K562 (cell line): ENCODE data around the gene PIP5K1B. TPM values are rescaled to one million over a fixed set of nuclear protein-coding genes. Genes with fewer than 3 reads are reported as not detected.

Experiments used
- ARID4B ChIP-seq: sonication (generic); formaldehyde crosslinking; IDR thresholded peaks from 2 replicates; pipeline ENCODE4 v1.8.0; 2022; ENCODE audit warnings: mild to moderate bottlenecking, missing genetic modification reagents
- BRD4 ChIP-seq: fragments of 200-600 bp; sonication (generic); IDR thresholded peaks from 2 replicates; pipeline ENCODE4 v1.6.1; 2017; ENCODE audit warnings: inconsistent platforms
- CREM ChIP-seq: IDR thresholded peaks from 2 replicates; pipeline ENCODE4 v1.6.1; 2014; ENCODE audit warnings: antibody characterized with exemption, low read depth
- GABPA ChIP-seq: fragments of 200-800 bp; sonication (Bioruptor generic); conservative IDR thresholded peaks from 2 replicates; pipeline ENCODE4 v1.6.1; 2016; ENCODE audit warnings: low read depth, missing genetic modification characterization, missing compliant biosample characterization
- GTF2A2 ChIP-seq: IDR thresholded peaks from 2 replicates; pipeline ENCODE4 v1.6.1; 2016; ENCODE audit warnings: mild to moderate bottlenecking, missing genetic modification characterization, missing compliant biosample characterization
- HBP1 ChIP-seq: fragments of 450-650 bp; formaldehyde crosslinking; IDR thresholded peaks from 2 replicates; pipeline ENCODE4 v1.4.0; 2022; ENCODE audit warnings: missing genetic modification characterization
- HMGN3 ChIP-seq: IDR thresholded peaks from 2 replicates; pipeline ENCODE4 v1.6.1; 2011; ENCODE audit warnings: borderline replicate concordance, low read depth, mild to moderate bottlenecking, mixed read lengths, low read length; ENCODE audit not compliant: insufficient read length; ENCODE audit errors: extremely low read depth
- HNRNPL ChIP-seq: fragments of 200-400 bp; formaldehyde crosslinking; IDR thresholded peaks from 2 replicates; pipeline ENCODE4 v1.6.1; 2017; ENCODE audit warnings: low read depth, mild to moderate bottlenecking, low read length
- HSF4 ChIP-seq: fragments of 250-450 bp; sonication (Bioruptor Pico); IDR thresholded peaks from 2 replicates; pipeline ENCODE4 v2.1.2; 2022; ENCODE audit warnings: mild to moderate bottlenecking, moderate library complexity, borderline replicate concordance
- ID3 ChIP-seq, 2 experiments: fragments of 250-450 bp in 1 of 2; fragments of 450-650 bp in 1 of 2; sonication (Bioruptor Pico) in 1 of 2; IDR thresholded peaks; 2 replicates each; pipeline versions ENCODE4 v1.6.1 to v1.8.0; 2016 to 2021; ENCODE audit warnings: mild to moderate bottlenecking in 2 of 2, moderate library complexity in 2 of 2, missing compliant biosample characterization in 1 of 2, missing genetic modification characterization in 1 of 2
- KLF6 ChIP-seq: fragments of 250-450 bp; sonication (Bioruptor Pico); IDR thresholded peaks from 2 replicates; pipeline ENCODE4 v1.4.0; 2020; ENCODE audit warnings: mild to moderate bottlenecking, moderate library complexity, borderline replicate concordance
- MAX ChIP-seq: sonication (generic); formaldehyde crosslinking; IDR thresholded peaks from 2 replicates; pipeline ENCODE4 v1.9.0; 2022; ENCODE audit warnings: mild to moderate bottlenecking, missing genetic modification reagents
- POLR3G ChIP-seq: IDR thresholded peaks from 2 replicates; pipeline ENCODE4 v1.6.1; 2011; ENCODE audit not compliant: insufficient read length, insufficient replicate concordance; ENCODE audit errors: extremely low read depth
- PPARD ChIP-seq: fragments of 250-450 bp; sonication (Bioruptor Pico); IDR thresholded peaks from 2 replicates; pipeline ENCODE4 v1.8.0; 2022; ENCODE audit warnings: inconsistent platforms, mild to moderate bottlenecking, moderate library complexity
- PURB ChIP-seq: sonication (generic); formaldehyde crosslinking; IDR thresholded peaks from 2 replicates; pipeline ENCODE4 v1.9.0; 2021; ENCODE audit warnings: low read depth, mild to moderate bottlenecking, missing genetic modification reagents
- SNAPC5 ChIP-seq: fragments of 250-450 bp; sonication (Bioruptor Pico); IDR thresholded peaks from 2 replicates; pipeline ENCODE4 v1.8.0; 2021; ENCODE audit warnings: moderate library complexity, mild to moderate bottlenecking, inconsistent platforms
- SRF ChIP-seq, 2 experiments: fragments of 250-450, 450-650 bp in 1 of 2; sonication (Bioruptor Pico) in 1 of 2; sonication (generic) in 1 of 2; formaldehyde crosslinking; IDR thresholded peaks; 2 replicates each; pipeline versions ENCODE4 v1.5.0 to v1.5.1; 2020 to 2022; ENCODE audit warnings: mild to moderate bottlenecking in 1 of 2, missing genetic modification reagents in 1 of 2
- TCF3 ChIP-seq: sonication (generic); formaldehyde crosslinking; IDR thresholded peaks from 2 replicates; pipeline ENCODE4 v1.4.0; 2020; ENCODE audit warnings: mild to moderate bottlenecking, missing genetic modification reagents
- ZFPM2 ChIP-seq: fragments of 250-450 bp; sonication (Bioruptor Pico); IDR thresholded peaks from 2 replicates; pipeline ENCODE4 v1.5.1; 2022; ENCODE audit warnings: mild to moderate bottlenecking
- ZNF134 ChIP-seq: fragments of 250-450 bp; sonication (Bioruptor Pico); conservative IDR thresholded peaks from 2 replicates; pipeline ENCODE4 v1.4.0; 2020
- ZNF239 ChIP-seq: fragments of 250-450 bp; sonication (Bioruptor Pico); IDR thresholded peaks from 2 replicates; pipeline ENCODE4 v1.4.0; 2020; ENCODE audit warnings: mild to moderate bottlenecking
- ZNF444 ChIP-seq: fragments of 250-450 bp; sonication (Bioruptor Pico); IDR thresholded peaks from 2 replicates; pipeline ENCODE4 v1.4.0; 2020; ENCODE audit warnings: mild to moderate bottlenecking, moderate library complexity
- polyA plus RNA-seq, 8 experiments: library from polyadenylated mRNA; depleted of rRNA in 4 of 8; stranded (reverse) in 5 of 8; unstranded in 3 of 8; fragments of >200 nt; fragmentation: Nextera tagmentation in 2 of 8; fragmentation: Illumina TruSeq in 1 of 8; extraction: Ambion mirVana in 2 of 8; extraction: Trizol in 1 of 8; gene quantifications; 2 replicates each; pipeline versions ENCODE4 v1.2.1 to v1.2.3, GENCODE V29; 2011 to 2014; ENCODE audit warnings: inconsistent platforms in 1 of 8, missing spikeins in 1 of 8
- total RNA-seq, 7 experiments: library from RNA; depleted of rRNA in 6 of 7; stranded (reverse); fragments of >200 nt in 6 of 7; fragmentation: Illumina TruSeq in 2 of 7; extraction: Trizol in 2 of 7; gene quantifications; 2 replicates each; pipeline versions ENCODE4 v1.2.1 to v1.2.3, GENCODE V29; 2011 to 2021; ENCODE audit warnings: low replicate concordance in 1 of 7

PIP5K1B gene
- total and polyA plus RNA-seq, 9 of the 15 experiments (the other 6 are each of a cell fraction or from before 2014, with no cell fraction given): 3.1 to 12.9 (median 7.4) TPM

- no peak for TF ChIP-seq PPARD (CRISPR knock-in tag)
- no peak for TF ChIP-seq HNRNPL
- peak; percentile 74 for TF ChIP-seq ZNF134
- no peak for TF ChIP-seq GTF2A2
- TF ChIP-seq BRD4: no peak
- TF ChIP-seq POLR3G: no peak
- TF ChIP-seq HBP1 (CRISPR knock-in tag): no peak
- peak; percentile 91 for TF ChIP-seq TCF3 (CRISPR knock-in tag)
- peak in 1 of 2 experiments; percentile 93; a peak in 2 of 4 replicates for TF ChIP-seq SRF (CRISPR knock-in tag; IDR thresholded peaks at IDR 0.05)
- TF ChIP-seq MAX (CRISPR knock-in tag): no peak
- TF ChIP-seq PURB (CRISPR knock-in tag): no peak
- TF ChIP-seq ZFPM2 (CRISPR knock-in tag): no peak
- no peak for TF ChIP-seq GABPA
- no peak for TF ChIP-seq KLF6 (CRISPR knock-in tag)
- TF ChIP-seq HMGN3: peak; percentile 74
- TF ChIP-seq ZNF239 (CRISPR knock-in tag): no peak
- TF ChIP-seq ID3 (CRISPR knock-in tag; IDR thresholded peaks at IDR 0.05): no peak
- TF ChIP-seq ID3 (tag; IDR thresholded peaks at IDR 0.05): no peak
- TF ChIP-seq CREM: peak; percentile 64
- TF ChIP-seq HSF4 (CRISPR knock-in tag): no peak
- no peak for TF ChIP-seq SNAPC5 (CRISPR knock-in tag)
- no peak for TF ChIP-seq ARID4B
- no peak for TF ChIP-seq ZNF444 (CRISPR knock-in tag)
Observed at GRCh38 chr9:68747043-68747533, 42.0 kb downstream of the PIP5K1B start (continued).
